ENCODE data around the gene ANKRD13D.

ANKRD13D gene

GRCh38 chr11:67295846-67296245, 6.7 kb downstream of the ANKRD13D start:
- H3K14ac ChIP-seq (ENCODE audit: low read length) = no peak overlapping the region
- no peak overlapping the region for H3K4me2 ChIP-seq (ENCODE audit: low read length)
- no peak overlapping the region for H3K4ac ChIP-seq (ENCODE audit: low read depth, low read length)
- no peaks in the 10 kb centered on the region for H3K79me1 ChIP-seq (ENCODE audit: low read length)
- H3K18ac ChIP-seq (ENCODE audit: low read length) = no peak overlapping the region
- no peak overlapping the region for H4K12ac ChIP-seq (ENCODE audit: low read depth, low read length)
- H3K36me3 ChIP-seq (ENCODE audit: control insufficient read depth in 1 of 2, insufficient read depth in 2 of 2, low read length in 2 of 2) = peaks cover 42 to 45% of the 10 kb centered on the region in 2 experiments
- H3K4me3 ChIP-seq (ENCODE audit: low read depth, low read length) = no peak overlapping the region
- WGBS (ENCODE audit: extremely low coverage, insufficient coverage, insufficient read length) = no CpG with 5 or more reads among the region's 1 CpG
- H3K27me3 ChIP-seq (ENCODE audit: insufficient read depth, low read length) = no peaks in the 10 kb centered on the region
- no peak overlapping the region for H2BK120ac ChIP-seq (ENCODE audit: insufficient read depth, low read length, poor library complexity)
- no peak overlapping the region for H2BK12ac ChIP-seq (ENCODE audit: low read length)
- no peak overlapping the region for H2BK5ac ChIP-seq (ENCODE audit: low read depth, low read length, poor library complexity)
- H3K4me1 ChIP-seq (ENCODE audit: control insufficient read depth in 1 of 2, insufficient read depth in 2 of 2, low read length in 2 of 2) = no peaks in the 10 kb centered on the region
- H2AK5ac ChIP-seq (ENCODE audit: low read length) = no peak overlapping the region
- H3K9ac ChIP-seq (ENCODE audit: low read length) = no peak overlapping the region
- no peak overlapping the region for H3K23ac ChIP-seq (ENCODE audit: low read length)
- no peak overlapping the region for H4K8ac ChIP-seq (ENCODE audit: low read depth, low read length)
- H3K79me2 ChIP-seq (ENCODE audit: control insufficient read depth, insufficient read depth, low read length, poor library complexity) = no peaks in the 10 kb centered on the region
- DNase-seq = no peak
- H3K27ac ChIP-seq (ENCODE audit: low read depth, low read length) = no peak overlapping the region
- H3K9me3 ChIP-seq (ENCODE audit: insufficient read depth, low read depth, low read length) = no peaks in the 10 kb centered on the region
- H4K91ac ChIP-seq (ENCODE audit: low read depth, low read length) = no peak overlapping the region
- H2AFZ ChIP-seq (ENCODE audit: insufficient read depth, low read length, poor library complexity) = no peak overlapping the region

GRCh38 chr11:67298786-67299185, 9.7 kb downstream of the ANKRD13D start:
- Histone ChIP-seq H3K4me1 (ENCODE audit: control insufficient read depth in 1 of 2, insufficient read depth in 2 of 2, low read length in 2 of 2) (peaks cover 13 to 18% of the 10 kb centered on the region in 2 experiments), H2AK5ac (ENCODE audit: low read length) (no peak overlapping the region), H3K4ac (ENCODE audit: low read depth, low read length) (no peak overlapping the region), H3K18ac (ENCODE audit: low read length) (no peak overlapping the region), H4K91ac (ENCODE audit: low read depth, low read length) (no peak overlapping the region), H3K79me1 (ENCODE audit: low read length) (peaks cover 14% of the 10 kb centered on the region), H3K9me3 (ENCODE audit: insufficient read depth, low read depth, low read length) (peaks cover 5% of the 10 kb centered on the region), H3K27me3 (ENCODE audit: insufficient read depth, low read length) (no peaks in the 10 kb centered on the region), H3K4me3 (ENCODE audit: low read depth, low read length) (no peak overlapping the region), H2BK12ac (ENCODE audit: low read length) (no peak overlapping the region), H3K27ac (ENCODE audit: low read depth, low read length) (no peak overlapping the region), H2BK5ac (ENCODE audit: low read depth, low read length, poor library complexity) (no peak overlapping the region), H3K14ac (ENCODE audit: low read length) (no peak overlapping the region), H2BK120ac (ENCODE audit: insufficient read depth, low read length, poor library complexity) (no peak overlapping the region), H3K9ac (ENCODE audit: low read length) (no peak overlapping the region), H4K12ac (ENCODE audit: low read depth, low read length) (no peak overlapping the region), H2AFZ (ENCODE audit: insufficient read depth, low read length, poor library complexity) (no peak overlapping the region), H3K4me2 (ENCODE audit: low read length) (no peak overlapping the region), H3K36me3 (ENCODE audit: control insufficient read depth in 1 of 2, insufficient read depth in 2 of 2, low read length in 2 of 2) (peaks cover 45 to 49% of the 10 kb centered on the region in 2 experiments), H4K8ac (ENCODE audit: low read depth, low read length) (no peak overlapping the region), H3K79me2 (ENCODE audit: control insufficient read depth, insufficient read depth, low read length, poor library complexity) (peaks cover 4% of the 10 kb centered on the region), H3K23ac (ENCODE audit: low read length) (no peak overlapping the region)
- WGBS (ENCODE audit: extremely low coverage, insufficient coverage, insufficient read length) = no CpG with 5 or more reads among the region's 7 CpGs
- no peak for DNase-seq

- Histone ChIP-seq H3K79me1 (ENCODE audit: low read length) (peaks cover 22% of the 10 kb centered on the region), H3K27ac (ENCODE audit: low read depth, low read length) (no peak overlapping the region), H3K79me2 (ENCODE audit: control insufficient read depth, insufficient read depth, low read length, poor library complexity) (peaks cover 9% of the 10 kb centered on the region), H3K9ac (ENCODE audit: low read length) (no peak overlapping the region), H3K4me3 (ENCODE audit: low read depth, low read length) (no peak overlapping the region), H3K4me1 (ENCODE audit: control insufficient read depth in 1 of 2, insufficient read depth in 2 of 2, low read length in 2 of 2) (peaks cover 19 to 24% of the 10 kb centered on the region in 2 experiments), H2BK120ac (ENCODE audit: insufficient read depth, low read length, poor library complexity) (no peak overlapping the region), H3K27me3 (ENCODE audit: insufficient read depth, low read length) (no peaks in the 10 kb centered on the region), H2BK12ac (ENCODE audit: low read length) (no peak overlapping the region), H4K8ac (ENCODE audit: low read depth, low read length) (no peak overlapping the region), H3K18ac (ENCODE audit: low read length) (no peak overlapping the region), H4K91ac (ENCODE audit: low read depth, low read length) (no peak overlapping the region), H3K14ac (ENCODE audit: low read length) (no peak overlapping the region), H4K12ac (ENCODE audit: low read depth, low read length) (no peak overlapping the region), H3K4me2 (ENCODE audit: low read length) (no peak overlapping the region), H3K9me3 (ENCODE audit: insufficient read depth, low read depth, low read length) (peaks cover 5% of the 10 kb centered on the region), H3K36me3 (ENCODE audit: control insufficient read depth in 1 of 2, insufficient read depth in 2 of 2, low read length in 2 of 2) (peaks cover 45 to 49% of the 10 kb centered on the region in 2 experiments), H2AK5ac (ENCODE audit: low read length) (no peak overlapping the region), H3K23ac (ENCODE audit: low read length) (no peak overlapping the region), H3K4ac (ENCODE audit: low read depth, low read length) (no peak overlapping the region), H2BK5ac (ENCODE audit: low read depth, low read length, poor library complexity) (no peak overlapping the region), H2AFZ (ENCODE audit: insufficient read depth, low read length, poor library complexity) (no peak overlapping the region)
- no CpG with 5 or more reads among the region's 29 CpGs for WGBS (ENCODE audit: extremely low coverage, insufficient coverage, insufficient read length)
- DNase-seq = no peak
Measured at GRCh38 chr11:67299471-67300191, 10.5 kb downstream of the ANKRD13D start.

GRCh38 chr11:67300256-67300755, 11.2 kb downstream of the ANKRD13D start:
- Histone ChIP-seq H3K9me3 (ENCODE audit: insufficient read depth, low read depth, low read length) (peaks cover 5% of the 10 kb centered on the region), H2BK120ac (ENCODE audit: insufficient read depth, low read length, poor library complexity) (no peak overlapping the region), H3K27me3 (ENCODE audit: insufficient read depth, low read length) (no peaks in the 10 kb centered on the region), H2AFZ (ENCODE audit: insufficient read depth, low read length, poor library complexity) (no peak overlapping the region), H3K18ac (ENCODE audit: low read length) (no peak overlapping the region), H3K14ac (ENCODE audit: low read length) (no peak overlapping the region), H4K8ac (ENCODE audit: low read depth, low read length) (no peak overlapping the region), H3K79me1 (ENCODE audit: low read length) (peaks cover 22% of the 10 kb centered on the region), H2BK12ac (ENCODE audit: low read length) (no peak overlapping the region), H2BK5ac (ENCODE audit: low read depth, low read length, poor library complexity) (no peak overlapping the region), H3K4me1 (ENCODE audit: control insufficient read depth in 1 of 2, insufficient read depth in 2 of 2, low read length in 2 of 2) (peaks cover 20 to 27% of the 10 kb centered on the region in 2 experiments), H3K79me2 (ENCODE audit: control insufficient read depth, insufficient read depth, low read length, poor library complexity) (peaks cover 10% of the 10 kb centered on the region), H2AK5ac (ENCODE audit: low read length) (no peak overlapping the region), H3K27ac (ENCODE audit: low read depth, low read length) (no peak overlapping the region), H4K91ac (ENCODE audit: low read depth, low read length) (no peak overlapping the region), H3K36me3 (ENCODE audit: control insufficient read depth in 1 of 2, insufficient read depth in 2 of 2, low read length in 2 of 2) (peaks cover 44 to 46% of the 10 kb centered on the region in 2 experiments), H4K12ac (ENCODE audit: low read depth, low read length) (no peak overlapping the region), H3K9ac (ENCODE audit: low read length) (no peak overlapping the region), H3K23ac (ENCODE audit: low read length) (no peak overlapping the region), H3K4ac (ENCODE audit: low read depth, low read length) (no peak overlapping the region), H3K4me3 (ENCODE audit: low read depth, low read length) (peak overlapping the region; percentile 37), H3K4me2 (ENCODE audit: low read length) (no peak overlapping the region)
- no CpG with 5 or more reads among the region's 13 CpGs for WGBS (ENCODE audit: extremely low coverage, insufficient coverage, insufficient read length)
- no peak for DNase-seq
